HG02973 (cell line): ENCODE data around the gene SLMAP.

Experiments used
- ATAC-seq: cut with Tn5 transposase; IDR thresholded peaks from one replicate; pipeline ENCODE4 v1.9.1; 2021; ENCODE audit warnings: moderate library complexity; ENCODE audit not compliant: unreplicated experiment

The SLMAP gene

DNA sequence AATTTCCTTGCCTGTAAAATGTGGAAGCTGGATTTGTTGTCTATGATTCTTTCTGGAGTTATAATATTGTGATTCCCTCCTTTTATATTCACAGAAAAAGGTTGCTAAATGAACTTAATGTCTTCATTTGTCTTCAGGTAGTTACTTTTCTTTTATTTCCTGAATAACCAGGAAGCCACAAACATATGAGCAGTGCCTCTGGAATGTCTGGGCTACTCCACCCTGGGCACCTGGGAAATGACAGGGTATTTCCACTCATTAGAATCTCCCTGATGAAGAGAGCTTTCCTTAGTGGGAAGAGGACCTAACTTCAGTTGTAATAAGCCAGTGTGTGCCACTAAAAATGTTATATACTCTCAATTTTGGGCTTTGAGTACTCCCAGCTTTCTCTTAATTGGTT, 3.8 kb upstream of the SLMAP start:
- ATAC-seq: no peak

GRCh38 chr3:57753016-57753415, 3.1 kb upstream of the SLMAP start:
- no peak for ATAC-seq

GRCh38 chr3:57755368-57755675, 787 bp upstream of the SLMAP start:
- no peak for ATAC-seq

- peak; percentile 21 for ATAC-seq
Observed at GRCh38 chr3:57756528-57757401, 656 bp downstream of the SLMAP start.

DNA sequence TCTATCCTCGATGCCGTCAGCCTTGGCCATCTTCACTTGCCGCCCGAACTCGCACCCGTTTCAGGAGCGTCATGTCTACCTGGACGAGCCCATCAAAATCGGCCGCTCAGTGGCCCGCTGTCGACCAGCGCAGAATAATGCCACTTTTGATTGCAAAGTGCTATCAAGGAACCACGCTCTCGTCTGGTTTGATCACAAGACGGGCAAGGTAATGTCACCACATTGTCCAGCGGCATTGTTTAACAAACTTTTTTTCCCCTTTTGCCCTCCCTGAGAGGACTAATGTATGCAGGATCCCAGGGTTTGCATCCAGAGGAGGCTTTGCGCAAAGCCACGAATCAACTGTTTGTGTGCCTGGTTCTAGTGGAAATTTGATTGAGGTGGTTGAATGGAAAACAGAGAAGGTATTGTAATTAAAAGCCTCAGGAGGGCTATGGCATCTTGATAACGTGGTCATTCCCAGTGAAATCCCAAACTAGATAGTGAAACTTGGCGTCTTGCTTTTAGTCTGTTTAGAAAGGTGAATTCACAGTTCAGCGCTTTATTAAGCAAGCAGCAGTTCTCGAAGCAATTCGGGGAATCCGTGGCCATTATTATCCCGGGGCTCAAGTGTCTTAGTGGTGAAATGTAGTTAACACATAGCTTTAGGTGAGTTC, 1.7 kb downstream of the SLMAP start:
- no peak for ATAC-seq

GRCh38 chr3:57758686-57759085, 2.6 kb downstream of the SLMAP start:
- no peak for ATAC-seq

DNA sequence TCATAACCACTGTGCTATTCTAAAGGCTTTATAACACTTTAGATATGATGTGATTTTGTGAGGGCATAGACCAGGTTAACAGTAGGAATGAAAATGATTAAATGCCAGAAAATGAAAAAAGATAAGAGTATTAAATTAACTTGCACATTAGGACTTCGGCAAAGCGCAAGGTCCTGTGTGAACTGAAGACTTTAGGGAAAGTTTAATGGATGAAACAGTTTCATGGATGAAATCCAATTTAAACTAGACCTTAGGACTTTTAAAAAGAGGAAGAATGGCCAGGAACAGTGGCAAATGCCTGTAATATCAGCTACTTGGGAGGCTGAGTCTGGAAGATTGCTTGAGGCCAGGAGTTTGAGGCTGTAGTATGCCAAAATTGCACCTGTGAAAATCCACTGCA, 8.7 kb downstream of the SLMAP start:
- no peak for ATAC-seq

- ATAC-seq: no peak
Observed at GRCh38 chr3:57768595-57768994, 12.5 kb downstream of the SLMAP start.

- no peak for ATAC-seq
Observed at GRCh38 chr3:57770009-57770827, 14.1 kb downstream of the SLMAP start.

GRCh38 chr3:57772251-57772650, 16.1 kb downstream of the SLMAP start:
- ATAC-seq: no peak

DNA sequence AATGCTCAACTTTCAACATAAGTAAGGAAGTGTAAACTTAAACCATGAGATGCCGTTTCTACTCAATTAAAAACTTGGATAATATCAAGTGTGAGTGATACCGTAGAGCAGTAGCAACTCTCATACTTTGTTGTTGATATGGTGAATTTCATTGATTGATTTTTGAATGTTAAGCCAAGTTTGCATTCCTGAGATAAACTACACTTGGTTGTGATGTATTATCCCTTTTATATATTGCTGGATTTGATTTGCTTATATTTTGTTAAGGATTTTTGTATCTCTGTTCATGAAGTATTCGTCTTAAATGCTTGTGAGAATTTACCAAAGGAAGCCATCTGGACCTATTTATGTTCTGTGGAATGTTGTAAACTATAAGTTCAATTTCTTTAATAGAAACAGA, 21.7 kb downstream of the SLMAP start:
- no peak for ATAC-seq

- no peak for ATAC-seq
Observed at GRCh38 chr3:57778494-57778893, 22.4 kb downstream of the SLMAP start.

DNA sequence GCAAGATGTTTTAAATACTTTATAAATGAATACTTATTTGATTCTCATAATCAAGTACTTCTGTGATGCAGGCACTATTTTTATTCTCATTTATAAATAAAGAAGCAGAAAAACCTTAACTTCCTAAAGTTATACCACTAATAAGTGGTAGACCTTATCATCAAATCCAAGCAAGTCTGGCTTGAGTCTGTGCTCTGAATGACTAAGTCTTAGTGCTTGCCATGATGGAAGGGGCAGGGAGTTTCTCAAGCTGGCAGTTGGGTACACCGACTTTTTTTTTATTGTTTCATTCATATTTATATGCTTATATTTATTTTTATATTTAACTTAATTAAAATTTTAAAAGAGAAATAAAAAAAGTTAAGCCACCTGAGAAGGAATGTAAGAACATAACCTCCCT, 23.6 kb downstream of the SLMAP start:
- no peak for ATAC-seq

- ATAC-seq: no peak
Observed at GRCh38 chr3:57783186-57784088, 27.3 kb downstream of the SLMAP start.

DNA sequence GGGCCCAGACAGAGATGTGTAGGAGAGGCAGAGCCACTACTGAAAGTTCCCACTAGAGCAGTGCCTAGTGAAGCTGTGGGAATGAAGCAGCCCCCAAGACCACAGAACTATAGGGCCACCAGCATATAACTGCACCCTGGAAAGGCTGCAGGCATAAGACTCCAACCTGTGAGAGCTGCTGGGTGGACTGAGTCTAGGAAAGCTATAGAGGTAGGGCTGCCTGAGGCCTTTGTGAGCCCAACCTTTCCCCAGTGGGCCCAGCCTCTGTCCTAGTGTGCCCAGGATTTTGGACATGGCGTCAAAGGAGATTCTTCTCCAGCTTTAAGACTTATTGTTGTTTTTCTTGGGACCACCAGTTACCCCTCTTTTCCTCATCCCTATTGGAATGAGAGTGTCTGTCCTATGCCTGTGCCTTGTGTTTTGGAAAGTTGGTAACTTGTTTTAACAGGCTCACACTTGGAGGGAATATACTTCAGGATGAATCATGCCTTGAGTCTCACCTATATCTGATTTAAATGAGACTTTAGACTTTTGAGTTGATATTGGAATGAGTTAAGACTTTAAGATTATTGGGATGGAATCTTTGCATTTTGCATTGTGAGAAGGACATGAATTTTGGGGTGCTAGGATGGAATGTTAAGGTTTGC, 28.1 kb downstream of the SLMAP start:
- ATAC-seq: no peak

- no peak for ATAC-seq
Observed at GRCh38 chr3:57785446-57785845, 29.3 kb downstream of the SLMAP start.

- ATAC-seq: peak; percentile 98
Observed at GRCh38 chr3:57787867-57788623, 31.9 kb downstream of the SLMAP start.

DNA sequence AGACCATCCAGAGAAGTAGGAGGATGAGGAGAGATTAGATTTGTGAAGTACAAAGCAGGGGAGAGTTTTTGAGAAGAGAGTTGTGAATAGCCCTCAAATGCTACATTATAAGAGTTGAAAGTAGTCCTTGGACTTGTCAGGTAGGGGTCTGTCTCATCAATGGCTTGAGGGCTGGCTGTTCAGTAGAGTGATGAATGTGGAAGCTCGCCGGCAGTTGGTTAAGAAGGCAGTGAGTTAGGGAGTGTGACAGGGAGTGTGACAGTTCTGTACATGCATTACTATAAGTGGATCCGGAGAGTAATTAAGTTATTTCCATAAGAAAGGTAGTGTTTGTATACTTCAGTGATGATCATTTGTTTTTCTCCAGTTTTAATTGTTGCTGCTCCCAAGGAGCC, 32.5 kb downstream of the SLMAP start:
- ATAC-seq: no peak

GRCh38 chr3:57791245-57791644, 35.1 kb downstream of the SLMAP start:
- no peak for ATAC-seq

GRCh38 chr3:57792198-57792597, 36.1 kb downstream of the SLMAP start:
- ATAC-seq: no peak
